Measurements from ENCODE around the gene ZNF521.

Gene ZNF521

DNA sequence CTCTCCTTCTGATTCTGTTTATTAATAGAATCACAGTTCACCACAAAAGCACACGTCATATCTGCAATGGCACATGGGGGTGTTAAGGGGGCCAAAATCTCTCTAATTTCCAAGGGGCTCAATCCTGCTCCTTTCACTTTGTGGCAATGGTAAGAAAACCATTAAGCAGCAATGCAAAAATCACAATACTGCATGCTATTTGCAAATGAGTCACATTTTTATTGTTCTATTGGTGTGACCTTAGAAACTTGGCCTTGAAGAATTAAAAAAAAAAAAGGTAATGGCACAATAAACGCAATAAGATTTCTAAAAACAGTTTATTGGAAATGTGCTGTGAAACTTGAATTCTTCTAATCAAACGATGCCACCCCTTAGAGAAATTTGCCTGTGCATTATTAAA lies 251.5 kb downstream of the ZNF521 start:
- H3K4me1 ChIP-seq (ENCODE audit: control insufficient read depth in 1 of 2, insufficient read depth in 2 of 2, low read length in 2 of 2) = no peaks in the 10 kb centered on the region
- no peaks in the 10 kb centered on the region for H3K27me3 ChIP-seq (ENCODE audit: insufficient read depth, low read length)
- H3K79me1 ChIP-seq (ENCODE audit: low read length) = no peaks in the 10 kb centered on the region
- H3K4me3 ChIP-seq (ENCODE audit: low read depth, low read length) = no peak overlapping the region
- no peak overlapping the region for H3K4me2 ChIP-seq (ENCODE audit: low read length)
- no peak overlapping the region for H2AK5ac ChIP-seq (ENCODE audit: low read length)
- H3K4ac ChIP-seq (ENCODE audit: low read depth, low read length) = no peak overlapping the region
- no peak overlapping the region for H4K12ac ChIP-seq (ENCODE audit: low read depth, low read length)
- H2BK120ac ChIP-seq (ENCODE audit: insufficient read depth, low read length, poor library complexity) = no peak overlapping the region
- H3K14ac ChIP-seq (ENCODE audit: low read length) = no peak overlapping the region
- no peak overlapping the region for H4K91ac ChIP-seq (ENCODE audit: low read depth, low read length)
- H3K9me3 ChIP-seq (ENCODE audit: insufficient read depth, low read depth, low read length) = no peaks in the 10 kb centered on the region
- H2BK12ac ChIP-seq (ENCODE audit: low read length) = no peak overlapping the region
- no peak overlapping the region for H3K23ac ChIP-seq (ENCODE audit: low read length)
- no peaks in the 10 kb centered on the region for H3K79me2 ChIP-seq (ENCODE audit: control insufficient read depth, insufficient read depth, low read length, poor library complexity)
- H3K36me3 ChIP-seq (ENCODE audit: control insufficient read depth in 1 of 2, insufficient read depth in 2 of 2, low read length in 2 of 2) = peaks cover 0 to 2% of the 10 kb centered on the region in 2 experiments
- no peak overlapping the region for H3K9ac ChIP-seq (ENCODE audit: low read length)
- H2BK5ac ChIP-seq (ENCODE audit: low read depth, low read length, poor library complexity) = no peak overlapping the region
- no peak overlapping the region for H3K18ac ChIP-seq (ENCODE audit: low read length)
- WGBS (ENCODE audit: extremely low coverage, insufficient coverage, insufficient read length) = no CpG with 5 or more reads among the region's 3 CpGs
- H2AFZ ChIP-seq (ENCODE audit: insufficient read depth, low read length, poor library complexity) = no peak overlapping the region
- DNase-seq = no peak
- no peak overlapping the region for H4K8ac ChIP-seq (ENCODE audit: low read depth, low read length)
- no peak overlapping the region for H3K27ac ChIP-seq (ENCODE audit: low read depth, low read length)

DNA sequence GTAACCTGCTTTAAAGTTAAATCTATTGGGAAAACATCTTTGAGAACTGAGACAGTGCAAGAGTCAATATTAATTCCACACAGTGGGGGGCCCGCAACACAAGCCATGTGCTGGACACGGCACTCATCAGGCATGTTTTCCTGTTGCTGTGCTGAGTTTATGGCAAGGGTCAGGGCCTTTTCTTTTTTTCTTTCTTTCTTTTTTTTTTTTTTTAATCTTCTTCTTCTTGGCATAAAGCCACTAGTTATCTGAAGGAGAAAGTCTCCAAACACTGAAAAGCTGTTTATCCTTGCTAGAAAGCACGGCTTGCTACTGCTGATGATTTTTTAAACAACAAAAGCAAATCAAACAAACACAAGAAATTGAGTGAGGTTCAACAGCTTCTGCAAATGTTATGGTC lies 252.1 kb downstream of the ZNF521 start:
- Histone ChIP-seq H3K9me3 (ENCODE audit: insufficient read depth, low read depth, low read length) (no peaks in the 10 kb centered on the region), H3K9ac (ENCODE audit: low read length) (no peak overlapping the region), H2BK5ac (ENCODE audit: low read depth, low read length, poor library complexity) (no peak overlapping the region), H2BK12ac (ENCODE audit: low read length) (no peak overlapping the region), H3K4me1 (ENCODE audit: control insufficient read depth in 1 of 2, insufficient read depth in 2 of 2, low read length in 2 of 2) (no peaks in the 10 kb centered on the region), H3K79me2 (ENCODE audit: control insufficient read depth, insufficient read depth, low read length, poor library complexity) (no peaks in the 10 kb centered on the region), H2AK5ac (ENCODE audit: low read length) (no peak overlapping the region), H3K27ac (ENCODE audit: low read depth, low read length) (no peak overlapping the region), H3K4me2 (ENCODE audit: low read length) (no peak overlapping the region), H4K8ac (ENCODE audit: low read depth, low read length) (no peak overlapping the region), H3K79me1 (ENCODE audit: low read length) (no peaks in the 10 kb centered on the region), H3K27me3 (ENCODE audit: insufficient read depth, low read length) (no peaks in the 10 kb centered on the region), H4K91ac (ENCODE audit: low read depth, low read length) (no peak overlapping the region), H4K12ac (ENCODE audit: low read depth, low read length) (no peak overlapping the region), H2BK120ac (ENCODE audit: insufficient read depth, low read length, poor library complexity) (no peak overlapping the region), H3K23ac (ENCODE audit: low read length) (no peak overlapping the region), H3K18ac (ENCODE audit: low read length) (no peak overlapping the region), H3K4me3 (ENCODE audit: low read depth, low read length) (no peak overlapping the region), H2AFZ (ENCODE audit: insufficient read depth, low read length, poor library complexity) (no peak overlapping the region), H3K14ac (ENCODE audit: low read length) (no peak overlapping the region), H3K4ac (ENCODE audit: low read depth, low read length) (no peak overlapping the region), H3K36me3 (ENCODE audit: control insufficient read depth in 1 of 2, insufficient read depth in 2 of 2, low read length in 2 of 2) (peaks cover 0 to 2% of the 10 kb centered on the region in 2 experiments)
- no CpG with 5 or more reads among the region's 3 CpGs for WGBS (ENCODE audit: extremely low coverage, insufficient coverage, insufficient read length)
- DNase-seq = no peak

DNA sequence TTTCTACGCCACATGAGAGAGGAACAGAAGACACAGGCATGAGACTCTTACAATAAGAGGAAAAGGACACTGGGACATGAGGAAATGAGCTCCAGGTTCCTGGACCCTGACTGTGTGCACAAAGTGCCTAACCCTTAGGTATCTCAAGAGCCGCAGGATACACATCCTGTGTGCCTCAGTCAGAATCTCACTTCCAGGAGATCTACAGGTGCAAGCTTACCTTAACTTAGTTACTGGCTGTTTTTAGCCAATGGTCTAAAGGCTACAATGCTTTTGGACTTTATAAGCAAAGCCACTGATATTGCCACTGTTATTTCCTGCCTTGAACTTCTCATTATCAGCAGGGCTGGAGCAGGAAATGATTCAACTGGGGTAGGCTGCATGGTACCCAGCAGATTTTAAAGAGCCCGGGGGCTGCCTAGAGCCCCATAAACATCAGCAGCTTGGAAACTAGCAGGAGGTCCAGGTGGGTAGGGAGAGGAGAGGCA lies 254.4 kb downstream of the ZNF521 start:
- no CpG with 5 or more reads among the region's 3 CpGs for WGBS (ENCODE audit: extremely low coverage, insufficient coverage, insufficient read length)
- no peak overlapping the region for H3K4ac ChIP-seq (ENCODE audit: low read depth, low read length)
- no peaks in the 10 kb centered on the region for H3K79me1 ChIP-seq (ENCODE audit: low read length)
- H3K9ac ChIP-seq (ENCODE audit: low read length) = no peak overlapping the region
- H3K27me3 ChIP-seq (ENCODE audit: insufficient read depth, low read length) = no peaks in the 10 kb centered on the region
- H3K18ac ChIP-seq (ENCODE audit: low read length) = no peak overlapping the region
- H3K4me1 ChIP-seq (ENCODE audit: control insufficient read depth in 1 of 2, insufficient read depth in 2 of 2, low read length in 2 of 2) = no peaks in the 10 kb centered on the region
- H3K79me2 ChIP-seq (ENCODE audit: control insufficient read depth, insufficient read depth, low read length, poor library complexity) = no peaks in the 10 kb centered on the region
- H4K91ac ChIP-seq (ENCODE audit: low read depth, low read length) = no peak overlapping the region
- H3K4me3 ChIP-seq (ENCODE audit: low read depth, low read length) = no peak overlapping the region
- DNase-seq = no peak
- no peak overlapping the region for H2BK12ac ChIP-seq (ENCODE audit: low read length)
- H2BK120ac ChIP-seq (ENCODE audit: insufficient read depth, low read length, poor library complexity) = no peak overlapping the region
- no peak overlapping the region for H4K12ac ChIP-seq (ENCODE audit: low read depth, low read length)
- no peak overlapping the region for H3K27ac ChIP-seq (ENCODE audit: low read depth, low read length)
- no peak overlapping the region for H3K4me2 ChIP-seq (ENCODE audit: low read length)
- peaks cover 0 to 2% of the 10 kb centered on the region in 2 experiments for H3K36me3 ChIP-seq (ENCODE audit: control insufficient read depth in 1 of 2, insufficient read depth in 2 of 2, low read length in 2 of 2)
- H2AK5ac ChIP-seq (ENCODE audit: low read length) = no peak overlapping the region
- H2BK5ac ChIP-seq (ENCODE audit: low read depth, low read length, poor library complexity) = no peak overlapping the region
- no peaks in the 10 kb centered on the region for H3K9me3 ChIP-seq (ENCODE audit: insufficient read depth, low read depth, low read length)
- no peak overlapping the region for H3K23ac ChIP-seq (ENCODE audit: low read length)
- H3K14ac ChIP-seq (ENCODE audit: low read length) = no peak overlapping the region
- no peak overlapping the region for H4K8ac ChIP-seq (ENCODE audit: low read depth, low read length)
- H2AFZ ChIP-seq (ENCODE audit: insufficient read depth, low read length, poor library complexity) = no peak overlapping the region

- Histone ChIP-seq H3K36me3 (ENCODE audit: control insufficient read depth in 1 of 2, insufficient read depth in 2 of 2, low read length in 2 of 2) (peaks cover 0 to 2% of the 10 kb centered on the region in 2 experiments), H3K27me3 (ENCODE audit: insufficient read depth, low read length) (no peaks in the 10 kb centered on the region), H2BK5ac (ENCODE audit: low read depth, low read length, poor library complexity) (no peak overlapping the region), H4K91ac (ENCODE audit: low read depth, low read length) (no peak overlapping the region), H3K9me3 (ENCODE audit: insufficient read depth, low read depth, low read length) (no peaks in the 10 kb centered on the region), H3K79me1 (ENCODE audit: low read length) (no peaks in the 10 kb centered on the region), H4K8ac (ENCODE audit: low read depth, low read length) (no peak overlapping the region), H4K12ac (ENCODE audit: low read depth, low read length) (no peak overlapping the region), H2AFZ (ENCODE audit: insufficient read depth, low read length, poor library complexity) (no peak overlapping the region), H3K4me2 (ENCODE audit: low read length) (no peak overlapping the region), H3K4me3 (ENCODE audit: low read depth, low read length) (no peak overlapping the region), H3K4me1 (ENCODE audit: control insufficient read depth in 1 of 2, insufficient read depth in 2 of 2, low read length in 2 of 2) (no peaks in the 10 kb centered on the region), H2BK120ac (ENCODE audit: insufficient read depth, low read length, poor library complexity) (no peak overlapping the region), H3K27ac (ENCODE audit: low read depth, low read length) (no peak overlapping the region), H3K23ac (ENCODE audit: low read length) (no peak overlapping the region), H3K9ac (ENCODE audit: low read length) (no peak overlapping the region), H2BK12ac (ENCODE audit: low read length) (no peak overlapping the region), H3K79me2 (ENCODE audit: control insufficient read depth, insufficient read depth, low read length, poor library complexity) (no peaks in the 10 kb centered on the region), H2AK5ac (ENCODE audit: low read length) (no peak overlapping the region), H3K14ac (ENCODE audit: low read length) (no peak overlapping the region), H3K18ac (ENCODE audit: low read length) (no peak overlapping the region), H3K4ac (ENCODE audit: low read depth, low read length) (no peak overlapping the region)
- no peak for DNase-seq
- no CpG with 5 or more reads among the region's 6 CpGs for WGBS (ENCODE audit: extremely low coverage, insufficient coverage, insufficient read length)
These were observed 254.9 kb downstream of the ZNF521 start for GRCh38 chr18:25097057-25097456.
